HepG2 (cell line): ENCODE measurements around the gene FKBP14. TPM values are rescaled to one million over a fixed set of nuclear protein-coding genes. Genes with fewer than 3 reads are reported as not detected.

Experiments
- ATAC-seq: fragments of 200-7000 bp; cut with Tn5 transposase; 3 replicates; pipeline ENCODE4 v1.9.1; 2020; ENCODE audit warnings: mild to moderate bottlenecking, moderate library complexity
- BruUV-seq: library from RNA; stranded (reverse); fragments of 400-500 nt; replicated peaks from 2 replicates; lab custom pipeline; 2021; lab: Mats Ljungman, UMichigan
- CTCF ChIA-PET: fragments of 300-600 bp; formaldehyde crosslinking; extraction: SDS; loops from one replicate; lab custom pipeline; 2021; ENCODE audit warnings: low total read pairs, inconsistent platforms, low intra/inter-chr PET ratio; lab: Yijun Ruan, JAX
- POLR2A ChIA-PET: fragments of 350-600 bp; sonication (Branson Sonifier 250); formaldehyde crosslinking; loops from one replicate; lab custom pipeline; 2020; ENCODE audit warnings: antibody characterized with exemption, inconsistent platforms; lab: Yijun Ruan, JAX
- DNase-seq: peaks from one replicate; pipeline ENCODE4 v3.0.0-alpha.2; 2015; ENCODE audit warnings: low spot score
- FAIRE-seq: peaks from 3 replicates; lab custom pipeline; 2011; peaks lifted over from hg19 to GRCh38; lab: Jason Lieb, UNC
- H2AFZ ChIP-seq: one replicate; pipeline ENCODE4 v1.6.1; 2011; ENCODE audit warnings: low read length, inconsistent platforms
- H3K27ac ChIP-seq: fragments of 300-600 bp; 3 replicates; pipeline ENCODE4 v1.8.0; 2011; ENCODE audit warnings: mixed run types, mild to moderate bottlenecking, mixed read lengths, low read length, inconsistent platforms; ENCODE audit not compliant: insufficient read depth; ENCODE audit errors: extremely low read length
- H3K27me3 ChIP-seq, 2 experiments: fragments of 200-600 bp in 1 of 2; 2 replicates in 1 of 2; 3 replicates in 1 of 2; pipeline versions ENCODE4 v1.6.0 to v1.8.0; 2011; ENCODE audit warnings: low read length in 2 of 2, mild to moderate bottlenecking in 2 of 2, moderate library complexity in 2 of 2, inconsistent platforms in 1 of 2; ENCODE audit not compliant: insufficient read depth in 2 of 2, control insufficient read depth in 1 of 2
- H3K36me3 ChIP-seq, 2 experiments: fragments of 200-600 bp in 1 of 2; replicated peaks in 1 of 2; 2 replicates in 1 of 2; 3 replicates in 1 of 2; pipeline versions ENCODE4 v1.5.1 to v1.8.0; 2011; ENCODE audit warnings: low read length in 2 of 2, inconsistent platforms in 1 of 2; ENCODE audit not compliant: insufficient read depth in 2 of 2, control insufficient read depth in 1 of 2
- H3K4me1 ChIP-seq: 2 replicates; pipeline ENCODE4 v1.5.1; 2012; ENCODE audit warnings: low read length, inconsistent platforms; ENCODE audit not compliant: insufficient read depth
- H3K4me2 ChIP-seq: 2 replicates; pipeline ENCODE4 v1.6.0; 2011; ENCODE audit warnings: low read depth, low read length, inconsistent platforms
- H3K4me3 ChIP-seq, 3 experiments: fragments of 200-600 bp in 1 of 3; sonication (generic), shearing (Covaris generic) in 1 of 3; replicated peaks in 1 of 3; 2 replicates each; pipeline ENCODE4 v1.5.1; 2011 to 2016; ENCODE audit warnings: low read length in 3 of 3, inconsistent platforms in 2 of 3, low read depth in 2 of 3, mild to moderate bottlenecking in 2 of 3, control low read depth in 1 of 3, mixed read lengths in 1 of 3; ENCODE audit not compliant: insufficient read depth in 1 of 3
- H3K79me2 ChIP-seq: one replicate; pipeline ENCODE4 v1.6.1; 2011; ENCODE audit warnings: low read length, inconsistent platforms; ENCODE audit not compliant: insufficient read depth
- H3K9ac ChIP-seq: 2 replicates; pipeline ENCODE4 v1.6.0; 2011; ENCODE audit warnings: mild to moderate bottlenecking, low read depth, low read length, inconsistent platforms; ENCODE audit not compliant: insufficient read depth
- H3K9me3 ChIP-seq: 2 replicates; pipeline ENCODE4 v1.5.1; 2012; ENCODE audit warnings: mild to moderate bottlenecking, low read length
- H4K20me1 ChIP-seq: 2 replicates; pipeline ENCODE4 v1.6.0; 2011; ENCODE audit warnings: inconsistent platforms, mild to moderate bottlenecking, low read length, moderate library complexity; ENCODE audit not compliant: insufficient read depth
- LCORL ChIP-seq, 2 experiments: fragments of 450-650 bp in 1 of 2; sonication (generic) in 1 of 2; formaldehyde crosslinking in 1 of 2; IDR thresholded peaks; 2 replicates each; pipeline versions ENCODE4 v1.5.0 to v1.6.1; 2017 to 2020; ENCODE audit warnings: antibody characterized with exemption in 1 of 2, missing genetic modification reagents in 1 of 2
- MAFK ChIP-seq, 2 experiments: IDR thresholded peaks in 1 of 2; conservative IDR thresholded peaks in 1 of 2; 2 replicates each; pipeline ENCODE4 v1.6.1; 2011; ENCODE audit warnings: improper control_type of control experiment in 2 of 2, low read length in 2 of 2
- ZSCAN29 ChIP-seq: sonication (generic); formaldehyde crosslinking; conservative IDR thresholded peaks from 2 replicates; pipeline ENCODE4 v1.4.0; 2020; ENCODE audit warnings: mild to moderate bottlenecking, missing genetic modification reagents
- WGBS: methylation state at CpG from one replicate; pipeline ENCODE4 v1.1.6; 2017; ENCODE audit warnings: low lambda C conversion rate; 5-methylcytosine and 5-hydroxymethylcytosine counted together
- in situ Hi-C: cut with HindIII; loops from 2 replicates; pipeline ENCODE4 v1.10.0; 2017; ENCODE audit warnings: low pct_unique_long_range_greater_than_20kb; ENCODE audit not compliant: extremely low pct_ligation_motif_present
- intact Hi-C: fragments of 100-400 bp; cut with micrococcal nuclease; formaldehyde crosslinking; loops from one replicate; pipeline ENCODE4 v1.10.0; 2022; ENCODE audit not compliant: unreplicated experiment
- polyA plus RNA-seq, 8 experiments: library from polyadenylated mRNA; depleted of rRNA in 3 of 8; stranded (reverse) in 7 of 8; unstranded in 1 of 8; fragments of >200 nt; fragmentation: Illumina TruSeq in 4 of 8; extraction: Trizol in 4 of 8; gene quantifications; 2 replicates each; pipeline versions ENCODE4 v1.2.1 to v1.2.3, GENCODE V29; 2011 to 2016; ENCODE audit warnings: low read depth in 4 of 8, missing spikeins in 1 of 8, mixed read lengths in 1 of 8; ENCODE audit not compliant: insufficient read depth in 1 of 8
- total RNA-seq, 5 experiments: library from RNA; depleted of rRNA; stranded (reverse); fragments of >200 nt; fragmentation: Illumina TruSeq; extraction: Trizol; gene quantifications; 2 replicates each; pipeline ENCODE4 v1.2.3, GENCODE V29; 2016; ENCODE audit warnings: low read depth in 1 of 5
- TF ChIP-seq, protein P1 (sequence below): IDR thresholded peaks from 2 replicates; pipeline ENCODE4 v1.6.1; 2018; ENCODE audit warnings: missing genetic modification reagents
- TF ChIP-seq, protein P2 (sequence below): sonication (generic); formaldehyde crosslinking; IDR thresholded peaks from 2 replicates; pipeline ENCODE4 v1.5.1; 2020; ENCODE audit warnings: mild to moderate bottlenecking, missing genetic modification reagents
- TF ChIP-seq, protein P3 (sequence below): sonication (generic); formaldehyde crosslinking; IDR thresholded peaks from 2 replicates; pipeline ENCODE4 v1.5.0; 2020; ENCODE audit warnings: missing genetic modification reagents
- TF ChIP-seq, protein P4 (sequence below): sonication (generic); formaldehyde crosslinking; IDR thresholded peaks from 2 replicates; pipeline ENCODE4 v1.5.0; 2020; ENCODE audit warnings: mild to moderate bottlenecking, low read depth, missing genetic modification reagents, borderline replicate concordance
- TF ChIP-seq, protein P5 (sequence below): sonication (generic); formaldehyde crosslinking; IDR thresholded peaks from 2 replicates; pipeline ENCODE4 v1.4.0; 2020; ENCODE audit warnings: missing genetic modification reagents, mild to moderate bottlenecking, borderline replicate concordance

FKBP14 gene
- total and polyA plus RNA-seq, 2 of the 13 experiments (the other 11 are each of a cell fraction or from before 2014, with no cell fraction given), result 20.0 to 32.3 TPM

DNA sequence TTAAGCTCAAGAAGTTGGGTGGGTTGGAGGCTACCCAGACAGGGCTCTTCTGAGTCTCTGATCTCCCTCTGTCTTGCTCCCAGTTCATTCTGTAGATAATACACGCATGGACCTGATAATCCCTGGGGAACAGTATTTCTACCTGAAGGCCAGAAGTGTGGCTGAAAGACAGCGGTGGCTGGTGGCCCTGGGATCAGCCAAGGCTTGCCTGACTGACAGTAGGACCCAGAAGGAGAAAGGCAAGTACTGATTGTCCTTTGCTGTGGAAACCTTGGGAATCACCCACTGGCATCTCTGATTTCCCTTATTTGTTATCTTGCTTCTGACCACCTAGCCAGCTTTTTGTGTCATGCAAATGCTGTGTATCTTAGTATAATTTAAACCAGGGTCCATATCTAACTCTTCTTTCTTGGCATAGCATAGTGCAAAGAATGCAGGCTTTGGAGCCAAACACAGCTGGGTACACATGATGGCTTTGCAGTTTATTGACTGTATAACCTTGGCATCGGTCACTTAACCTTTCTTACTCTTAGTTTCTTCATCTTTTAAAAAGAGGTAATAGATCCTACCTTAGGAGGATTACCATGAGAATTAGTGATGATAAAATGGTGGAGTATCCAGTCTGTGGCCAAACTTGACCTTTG lies 19.7 kb upstream of the FKBP14 start (continued):
- TF ChIP-seq LCORL (IDR thresholded peaks at IDR 0.05) (no peak), LCORL (CRISPR knock-in tag; IDR thresholded peaks at IDR 0.05) (no peak)
- TF ChIP-seq, protein P1, sequence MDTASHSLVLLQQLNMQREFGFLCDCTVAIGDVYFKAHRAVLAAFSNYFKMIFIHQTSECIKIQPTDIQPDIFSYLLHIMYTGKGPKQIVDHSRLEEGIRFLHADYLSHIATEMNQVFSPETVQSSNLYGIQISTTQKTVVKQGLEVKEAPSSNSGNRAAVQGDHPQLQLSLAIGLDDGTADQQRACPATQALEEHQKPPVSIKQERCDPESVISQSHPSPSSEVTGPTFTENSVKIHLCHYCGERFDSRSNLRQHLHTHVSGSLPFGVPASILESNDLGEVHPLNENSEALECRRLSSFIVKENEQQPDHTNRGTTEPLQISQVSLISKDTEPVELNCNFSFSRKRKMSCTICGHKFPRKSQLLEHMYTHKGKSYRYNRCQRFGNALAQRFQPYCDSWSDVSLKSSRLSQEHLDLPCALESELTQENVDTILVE (CRISPR knock-in tag), result no peak

DNA sequence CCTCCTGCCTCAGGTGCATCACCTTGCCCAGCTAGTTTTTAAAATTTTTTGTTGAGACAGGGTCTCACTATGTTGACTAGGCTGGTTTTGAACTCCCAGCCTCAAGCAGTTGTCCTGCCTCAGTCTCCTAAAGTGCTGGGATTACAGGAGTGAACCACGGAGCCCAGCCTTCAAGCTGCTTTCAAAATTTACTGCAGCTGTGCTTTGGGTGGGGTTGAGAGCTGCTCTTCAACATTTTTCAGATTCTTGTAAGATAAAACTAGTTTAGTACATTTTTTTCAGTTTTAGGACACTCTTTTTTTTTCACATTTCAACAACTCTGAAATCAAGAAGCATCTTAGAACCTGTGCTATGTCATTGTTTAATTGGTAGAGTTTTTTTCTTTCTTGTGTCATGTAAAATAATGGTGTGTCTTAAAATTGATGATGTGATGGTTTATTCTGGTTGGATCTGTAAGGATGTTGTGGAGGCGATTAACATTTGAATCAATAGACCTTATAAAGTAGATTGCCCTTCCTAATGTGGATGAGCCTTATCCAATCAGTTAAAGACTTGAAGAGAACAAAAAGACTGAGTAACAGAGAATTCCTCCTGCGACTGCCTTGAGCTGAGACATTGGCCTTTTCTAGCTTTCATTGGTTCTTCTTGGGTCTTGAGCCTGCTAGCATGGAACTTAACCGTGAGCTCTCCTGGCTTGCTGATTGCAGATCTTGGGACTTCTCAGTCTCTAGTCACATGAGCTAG lies 15.2 kb upstream of the FKBP14 start:
- intact Hi-C loops, result no loop called here
- no peak for DNase-seq
- CTCF ChIA-PET, result no interaction called here

More for the DNA sequence above, 15.2 kb upstream of the FKBP14 start:
- Histone ChIP-seq H3K9ac (no peak overlapping the region), H3K4me2 (no peak overlapping the region), H3K4me1 (peaks cover 7% of the 10 kb centered on the region; the same call in 1 of the 2 replicates), H3K4me3 (no peak overlapping the region), H3K27ac (no peak overlapping the region), H3K9me3 (no peaks in the 10 kb centered on the region), H3K36me3 (peaks cover 8 to 15% of the 10 kb centered on the region in 2 experiments), H2AFZ (no peak overlapping the region), H3K79me2 (peaks cover 34% of the 10 kb centered on the region), H3K27me3 (no peaks in the 10 kb centered on the region), H4K20me1 (0 out of 2 replicates have a peak, but pooled peaks cover 8% of the 10 kb centered on the region)
- ATAC-seq (no peak), FAIRE-seq (no peak)
- POLR2A ChIA-PET, result interaction anchor here (0.7 kb wide), 1 partner anchor 486 kb away, joined by 4 read pairs; no protein-coding TSS in a partner anchor
- WGBS, result 98% methylated on average over 4 of the region's 4 CpGs
- in situ Hi-C loops, result no loop called here
- TF ChIP-seq, protein P2, sequence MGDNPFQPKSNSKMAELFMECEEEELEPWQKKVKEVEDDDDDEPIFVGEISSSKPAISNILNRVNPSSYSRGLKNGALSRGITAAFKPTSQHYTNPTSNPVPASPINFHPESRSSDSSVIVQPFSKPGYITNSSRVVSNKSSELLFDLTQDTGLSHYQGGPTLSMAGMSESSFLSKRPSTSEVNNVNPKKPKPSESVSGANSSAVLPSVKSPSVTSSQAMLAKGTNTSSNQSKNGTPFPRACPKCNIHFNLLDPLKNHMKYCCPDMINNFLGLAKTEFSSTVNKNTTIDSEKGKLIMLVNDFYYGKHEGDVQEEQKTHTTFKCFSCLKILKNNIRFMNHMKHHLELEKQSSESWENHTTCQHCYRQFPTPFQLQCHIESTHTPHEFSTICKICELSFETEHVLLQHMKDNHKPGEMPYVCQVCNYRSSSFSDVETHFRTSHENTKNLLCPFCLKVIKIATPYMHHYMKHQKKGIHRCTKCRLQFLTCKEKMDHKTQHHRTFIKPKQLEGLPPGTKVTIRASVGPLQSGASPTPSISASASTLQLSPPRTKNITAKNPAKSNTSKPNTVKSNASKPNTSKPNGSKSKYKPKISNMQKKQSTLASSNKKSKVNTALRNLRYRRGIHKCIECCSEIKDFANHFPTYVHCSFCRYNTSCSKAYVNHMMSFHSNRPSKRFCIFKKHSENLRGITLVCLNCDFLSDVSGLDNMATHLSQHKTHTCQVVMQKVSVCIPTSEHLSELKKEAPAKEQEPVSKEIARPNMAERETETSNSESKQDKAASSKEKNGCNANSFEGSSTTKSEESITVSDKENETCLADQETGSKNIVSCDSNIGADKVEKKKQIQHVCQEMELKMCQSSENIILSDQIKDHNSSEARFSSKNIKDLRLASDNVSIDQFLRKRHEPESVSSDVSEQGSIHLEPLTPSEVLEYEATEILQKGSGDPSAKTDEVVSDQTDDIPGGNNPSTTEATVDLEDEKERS, result no peak
- TF ChIP-seq, protein P3, sequence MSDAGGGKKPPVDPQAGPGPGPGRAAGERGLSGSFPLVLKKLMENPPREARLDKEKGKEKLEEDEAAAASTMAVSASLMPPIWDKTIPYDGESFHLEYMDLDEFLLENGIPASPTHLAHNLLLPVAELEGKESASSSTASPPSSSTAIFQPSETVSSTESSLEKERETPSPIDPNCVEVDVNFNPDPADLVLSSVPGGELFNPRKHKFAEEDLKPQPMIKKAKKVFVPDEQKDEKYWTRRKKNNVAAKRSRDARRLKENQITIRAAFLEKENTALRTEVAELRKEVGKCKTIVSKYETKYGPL (CRISPR knock-in tag), result no peak
- 0 out of 4 replicates have a peak, but pooled peaks of 1 of the 2 experiments have one; percentile 2 for TF ChIP-seq MAFK (conservative IDR thresholded peaks at IDR 0.05 in 1 of 2, IDR thresholded peaks at IDR 0.05 in 1 of 2; ENCODE audit: low read length in 2 of 2)
- no peak for TF ChIP-seq ZSCAN29 (CRISPR knock-in tag)
- TF ChIP-seq, protein P4, sequence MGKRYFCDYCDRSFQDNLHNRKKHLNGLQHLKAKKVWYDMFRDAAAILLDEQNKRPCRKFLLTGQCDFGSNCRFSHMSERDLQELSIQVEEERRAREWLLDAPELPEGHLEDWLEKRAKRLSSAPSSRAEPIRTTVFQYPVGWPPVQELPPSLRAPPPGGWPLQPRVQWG (CRISPR knock-in tag), result no peak
- TF ChIP-seq, protein P5, sequence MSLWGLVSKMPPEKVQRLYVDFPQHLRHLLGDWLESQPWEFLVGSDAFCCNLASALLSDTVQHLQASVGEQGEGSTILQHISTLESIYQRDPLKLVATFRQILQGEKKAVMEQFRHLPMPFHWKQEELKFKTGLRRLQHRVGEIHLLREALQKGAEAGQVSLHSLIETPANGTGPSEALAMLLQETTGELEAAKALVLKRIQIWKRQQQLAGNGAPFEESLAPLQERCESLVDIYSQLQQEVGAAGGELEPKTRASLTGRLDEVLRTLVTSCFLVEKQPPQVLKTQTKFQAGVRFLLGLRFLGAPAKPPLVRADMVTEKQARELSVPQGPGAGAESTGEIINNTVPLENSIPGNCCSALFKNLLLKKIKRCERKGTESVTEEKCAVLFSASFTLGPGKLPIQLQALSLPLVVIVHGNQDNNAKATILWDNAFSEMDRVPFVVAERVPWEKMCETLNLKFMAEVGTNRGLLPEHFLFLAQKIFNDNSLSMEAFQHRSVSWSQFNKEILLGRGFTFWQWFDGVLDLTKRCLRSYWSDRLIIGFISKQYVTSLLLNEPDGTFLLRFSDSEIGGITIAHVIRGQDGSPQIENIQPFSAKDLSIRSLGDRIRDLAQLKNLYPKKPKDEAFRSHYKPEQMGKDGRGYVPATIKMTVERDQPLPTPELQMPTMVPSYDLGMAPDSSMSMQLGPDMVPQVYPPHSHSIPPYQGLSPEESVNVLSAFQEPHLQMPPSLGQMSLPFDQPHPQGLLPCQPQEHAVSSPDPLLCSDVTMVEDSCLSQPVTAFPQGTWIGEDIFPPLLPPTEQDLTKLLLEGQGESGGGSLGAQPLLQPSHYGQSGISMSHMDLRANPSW (CRISPR knock-in tag), result no peak
- BruUV-seq, result no TSS peak
